ENCODE data around the gene MAPK8. TPM values are rescaled to one million over a fixed set of nuclear protein-coding genes. Genes with fewer than 3 reads are reported as not detected.

The MAPK8 gene
- total RNA-seq, 2 donors from 2014 or later, result 32.3 to 43.3 TPM

DNA sequence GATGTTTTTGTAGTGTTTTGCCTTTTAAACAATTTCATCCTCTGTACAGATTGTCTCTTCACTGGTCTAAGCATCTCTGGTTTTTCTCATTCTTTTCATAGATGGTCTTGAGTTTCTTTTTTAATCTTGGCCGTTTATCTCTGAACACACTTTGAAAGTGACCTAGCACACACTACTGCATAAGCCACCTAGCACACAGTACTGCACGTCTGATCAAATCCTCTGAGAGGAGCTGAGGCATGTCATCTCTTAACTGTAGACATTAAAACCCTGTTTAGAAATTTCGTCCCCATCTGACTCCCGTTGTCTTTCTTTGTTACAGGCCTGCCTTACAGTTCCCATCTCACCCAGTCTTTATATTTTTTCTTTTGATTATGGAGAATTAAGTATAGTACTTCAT is 100.2 kb downstream of the MAPK8 start:
- TF ChIP-seq, protein P1, sequence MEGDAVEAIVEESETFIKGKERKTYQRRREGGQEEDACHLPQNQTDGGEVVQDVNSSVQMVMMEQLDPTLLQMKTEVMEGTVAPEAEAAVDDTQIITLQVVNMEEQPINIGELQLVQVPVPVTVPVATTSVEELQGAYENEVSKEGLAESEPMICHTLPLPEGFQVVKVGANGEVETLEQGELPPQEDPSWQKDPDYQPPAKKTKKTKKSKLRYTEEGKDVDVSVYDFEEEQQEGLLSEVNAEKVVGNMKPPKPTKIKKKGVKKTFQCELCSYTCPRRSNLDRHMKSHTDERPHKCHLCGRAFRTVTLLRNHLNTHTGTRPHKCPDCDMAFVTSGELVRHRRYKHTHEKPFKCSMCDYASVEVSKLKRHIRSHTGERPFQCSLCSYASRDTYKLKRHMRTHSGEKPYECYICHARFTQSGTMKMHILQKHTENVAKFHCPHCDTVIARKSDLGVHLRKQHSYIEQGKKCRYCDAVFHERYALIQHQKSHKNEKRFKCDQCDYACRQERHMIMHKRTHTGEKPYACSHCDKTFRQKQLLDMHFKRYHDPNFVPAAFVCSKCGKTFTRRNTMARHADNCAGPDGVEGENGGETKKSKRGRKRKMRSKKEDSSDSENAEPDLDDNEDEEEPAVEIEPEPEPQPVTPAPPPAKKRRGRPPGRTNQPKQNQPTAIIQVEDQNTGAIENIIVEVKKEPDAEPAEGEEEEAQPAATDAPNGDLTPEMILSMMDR (IDR thresholded peaks at IDR 0.05), result no peak
- H3K4me3 ChIP-seq, result no peak overlapping the region
- H3K27me3 ChIP-seq, result no peaks in the 10 kb centered on the region
- no peaks in the 10 kb centered on the region for H3K4me1 ChIP-seq
- no peak overlapping the region for H3K27ac ChIP-seq
- H3K36me3 ChIP-seq, result no peaks in the 10 kb centered on the region
- H3K9ac ChIP-seq (ENCODE audit: low read depth in 2 of 2, low read length in 2 of 2), result no peak overlapping the region
- H3K9me3 ChIP-seq, result no peaks in the 10 kb centered on the region
- no peak for DNase-seq
- intact Hi-C loops (cut with DNase I), result no loop called here

DNA sequence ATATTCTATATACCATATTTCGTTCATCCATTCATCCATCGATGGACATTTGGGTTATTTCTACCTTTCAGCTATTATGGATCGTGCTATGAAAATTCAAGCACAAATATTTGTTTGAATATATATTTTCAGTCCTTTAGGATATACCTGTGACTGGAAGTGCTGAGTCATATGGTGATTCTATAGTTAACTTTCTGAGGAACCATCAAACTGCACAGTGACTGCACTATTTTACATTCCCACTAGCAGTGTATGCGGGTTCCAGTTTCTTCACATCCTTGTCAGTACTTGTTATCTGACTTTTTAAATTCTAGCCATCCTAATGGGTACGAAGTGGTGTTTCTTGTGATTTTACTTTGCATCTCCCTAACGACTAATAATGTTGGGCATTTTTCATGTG is 104.0 kb downstream of the MAPK8 start:
- TF ChIP-seq, protein P1 (IDR thresholded peaks at IDR 0.05), result no peak
- no peak for DNase-seq
- Histone ChIP-seq H3K27ac (no peak overlapping the region), H3K9ac (ENCODE audit: low read depth in 2 of 2, low read length in 2 of 2) (no peak overlapping the region), H3K4me1 (no peaks in the 10 kb centered on the region), H3K27me3 (no peaks in the 10 kb centered on the region), H3K4me3 (no peak overlapping the region), H3K9me3 (no peaks in the 10 kb centered on the region), H3K36me3 (no peaks in the 10 kb centered on the region)
- intact Hi-C loops (cut with DNase I), result no loop called here

DNA sequence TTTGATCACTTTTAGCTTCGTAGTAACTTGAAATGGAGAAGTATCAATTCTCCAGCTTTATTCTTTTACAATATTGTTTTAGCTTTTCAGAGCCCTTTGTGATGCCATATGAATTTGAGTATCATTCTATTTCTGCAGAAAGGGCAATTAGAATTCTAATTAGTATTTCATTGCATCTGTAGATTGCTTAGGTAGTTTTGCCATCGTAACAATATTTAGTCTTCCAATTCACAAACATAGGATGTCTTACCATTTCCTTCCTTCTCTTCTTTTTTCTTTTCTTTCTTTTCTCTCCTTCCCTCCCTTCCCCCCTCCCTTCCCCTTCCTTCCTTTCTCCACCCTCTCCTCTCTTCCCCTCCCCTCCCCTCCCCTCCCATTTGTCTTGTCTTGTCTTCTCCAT is 105.0 kb downstream of the MAPK8 start:
- no peak overlapping the region for H3K27ac ChIP-seq
- no peaks in the 10 kb centered on the region for H3K4me1 ChIP-seq
- no peak overlapping the region for H3K9ac ChIP-seq (ENCODE audit: low read depth in 2 of 2, low read length in 2 of 2)
- no peaks in the 10 kb centered on the region for H3K9me3 ChIP-seq
- no peak overlapping the region for H3K4me3 ChIP-seq
- no peaks in the 10 kb centered on the region for H3K36me3 ChIP-seq
- intact Hi-C loops (cut with DNase I), result no loop called here
- no peak for DNase-seq
- H3K27me3 ChIP-seq, result no peaks in the 10 kb centered on the region
- TF ChIP-seq, protein P1 (IDR thresholded peaks at IDR 0.05), result no peak

DNA sequence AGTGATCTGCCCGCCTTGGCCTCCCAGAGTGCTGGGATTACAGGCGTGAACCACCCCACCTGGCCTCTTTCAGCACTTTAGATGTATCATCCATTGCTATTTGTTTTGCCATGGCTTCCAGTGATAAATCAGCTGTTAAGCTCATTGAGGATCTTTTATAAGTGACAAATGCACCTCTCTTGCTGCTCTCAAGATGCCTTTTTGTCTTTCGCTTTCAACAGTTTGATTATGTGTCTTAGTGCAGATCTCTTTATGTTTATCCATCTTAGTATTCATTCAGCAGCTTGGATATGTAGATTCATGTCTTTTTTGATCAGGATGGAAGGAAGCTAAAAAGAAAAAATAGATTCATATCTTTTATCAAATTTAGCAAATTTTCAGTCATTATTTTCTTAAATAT is 105.6 kb downstream of the MAPK8 start:
- H3K4me1 ChIP-seq, result no peaks in the 10 kb centered on the region
- no peak for DNase-seq
- no peaks in the 10 kb centered on the region for H3K9me3 ChIP-seq
- intact Hi-C loops (cut with DNase I), result no loop called here
- no peak overlapping the region for H3K4me3 ChIP-seq
- H3K9ac ChIP-seq (ENCODE audit: low read depth in 2 of 2, low read length in 2 of 2), result no peak overlapping the region
- TF ChIP-seq, protein P1 (IDR thresholded peaks at IDR 0.05), result no peak
- H3K27me3 ChIP-seq, result no peaks in the 10 kb centered on the region
- no peaks in the 10 kb centered on the region for H3K36me3 ChIP-seq
- no peak overlapping the region for H3K27ac ChIP-seq

DNA sequence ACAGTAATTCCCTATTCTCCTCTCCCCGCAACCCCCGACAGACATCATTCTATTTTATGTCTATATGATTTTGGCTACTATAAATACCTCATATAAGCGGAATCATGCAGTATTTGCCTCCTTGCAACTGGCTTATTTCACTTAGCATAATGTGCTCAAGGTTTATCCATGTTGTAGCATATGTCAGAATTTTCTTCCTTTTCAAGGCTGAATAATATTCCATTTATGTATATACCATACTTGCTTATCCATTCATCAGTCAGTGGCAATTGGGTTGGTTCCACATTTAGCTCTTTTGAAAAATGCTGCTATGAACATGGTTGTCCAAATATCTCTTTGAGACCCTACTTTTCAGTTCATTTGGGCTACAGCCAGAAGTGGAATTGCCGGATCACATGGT is 106.5 kb downstream of the MAPK8 start:
- no peaks in the 10 kb centered on the region for H3K9me3 ChIP-seq
- no peak overlapping the region for H3K27ac ChIP-seq
- no peaks in the 10 kb centered on the region for H3K36me3 ChIP-seq
- intact Hi-C loops (cut with DNase I), result no loop called here
- no peak overlapping the region for H3K9ac ChIP-seq (ENCODE audit: low read depth in 2 of 2, low read length in 2 of 2)
- H3K27me3 ChIP-seq, result no peaks in the 10 kb centered on the region
- H3K4me3 ChIP-seq, result no peak overlapping the region
- TF ChIP-seq, protein P1 (IDR thresholded peaks at IDR 0.05), result no peak
- H3K4me1 ChIP-seq, result no peaks in the 10 kb centered on the region
- no peak for DNase-seq

DNA sequence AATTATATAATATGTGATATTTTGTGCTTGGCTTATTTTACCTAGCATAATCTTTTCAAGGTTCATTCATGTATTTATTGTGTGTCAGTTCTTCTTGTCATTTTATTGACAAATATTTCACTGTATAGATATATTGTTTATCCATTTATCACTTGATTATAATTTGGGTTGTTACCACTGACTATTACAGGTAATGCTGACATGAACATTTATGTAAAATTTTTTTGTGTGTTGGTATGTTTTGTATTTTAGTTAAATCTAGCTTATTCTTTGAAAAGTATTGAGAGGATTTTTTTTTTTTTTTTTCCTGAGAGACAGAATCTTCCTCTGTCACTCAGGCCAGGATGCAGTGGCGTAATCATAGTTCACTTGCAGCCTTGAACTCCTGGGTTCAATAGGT is 107.7 kb downstream of the MAPK8 start:
- intact Hi-C loops (cut with DNase I), result no loop called here
- TF ChIP-seq, protein P1 (IDR thresholded peaks at IDR 0.05), result no peak
- Histone ChIP-seq H3K9ac (ENCODE audit: low read depth in 2 of 2, low read length in 2 of 2) (no peak overlapping the region), H3K27ac (no peak overlapping the region), H3K9me3 (no peaks in the 10 kb centered on the region), H3K4me1 (no peaks in the 10 kb centered on the region), H3K36me3 (no peaks in the 10 kb centered on the region), H3K27me3 (no peaks in the 10 kb centered on the region), H3K4me3 (no peak overlapping the region)
- DNase-seq, result no peak
